Astrocyte of the cerebellum (primary cell): ENCODE data around the gene LAPTM5.

Experiments used
- DNase-seq: peaks from one replicate; pipeline ENCODE4 v3.0.0-alpha.2; 2011; ENCODE audit warnings: low read depth
- H3K4me3 ChIP-seq: 2 replicates; pipeline ENCODE4 v1.5.1; 2011; ENCODE audit warnings: mild to moderate bottlenecking, low read depth, low read length, moderate library complexity
- in situ Hi-C: cut with HindIII; loops from 2 replicates; pipeline ENCODE4 v1.10.0; 2017; ENCODE audit warnings: low sequenced_read_pairs
- TF ChIP-seq, protein P1 (sequence below): IDR thresholded peaks from 2 replicates; pipeline ENCODE4 v1.5.1; 2012; ENCODE audit warnings: low read length, low read depth, moderate library complexity, mild to moderate bottlenecking; ENCODE audit errors: missing control alignments

LAPTM5 gene

DNA sequence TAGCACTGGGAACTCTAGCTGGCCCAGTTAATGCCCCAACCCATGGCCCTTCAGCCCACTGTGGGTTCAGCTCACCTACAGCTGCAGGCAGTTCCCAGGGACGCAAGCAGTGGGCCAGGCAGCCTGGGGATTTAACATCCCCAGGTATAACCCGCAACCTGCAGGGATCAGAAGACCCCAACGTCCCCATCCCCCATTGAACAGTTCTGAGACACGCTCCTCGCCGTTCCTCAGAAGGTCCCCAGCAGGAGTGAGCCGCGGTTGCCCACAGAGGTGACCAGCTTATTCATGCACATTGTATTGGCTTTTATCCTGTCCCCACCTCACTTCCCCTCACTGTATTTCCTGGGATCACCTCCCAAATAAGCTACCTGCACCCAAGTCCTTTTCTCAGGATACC is 29.2 kb downstream of the LAPTM5 start:
- no peak overlapping the region for H3K4me3 ChIP-seq
- TF ChIP-seq, protein P1, sequence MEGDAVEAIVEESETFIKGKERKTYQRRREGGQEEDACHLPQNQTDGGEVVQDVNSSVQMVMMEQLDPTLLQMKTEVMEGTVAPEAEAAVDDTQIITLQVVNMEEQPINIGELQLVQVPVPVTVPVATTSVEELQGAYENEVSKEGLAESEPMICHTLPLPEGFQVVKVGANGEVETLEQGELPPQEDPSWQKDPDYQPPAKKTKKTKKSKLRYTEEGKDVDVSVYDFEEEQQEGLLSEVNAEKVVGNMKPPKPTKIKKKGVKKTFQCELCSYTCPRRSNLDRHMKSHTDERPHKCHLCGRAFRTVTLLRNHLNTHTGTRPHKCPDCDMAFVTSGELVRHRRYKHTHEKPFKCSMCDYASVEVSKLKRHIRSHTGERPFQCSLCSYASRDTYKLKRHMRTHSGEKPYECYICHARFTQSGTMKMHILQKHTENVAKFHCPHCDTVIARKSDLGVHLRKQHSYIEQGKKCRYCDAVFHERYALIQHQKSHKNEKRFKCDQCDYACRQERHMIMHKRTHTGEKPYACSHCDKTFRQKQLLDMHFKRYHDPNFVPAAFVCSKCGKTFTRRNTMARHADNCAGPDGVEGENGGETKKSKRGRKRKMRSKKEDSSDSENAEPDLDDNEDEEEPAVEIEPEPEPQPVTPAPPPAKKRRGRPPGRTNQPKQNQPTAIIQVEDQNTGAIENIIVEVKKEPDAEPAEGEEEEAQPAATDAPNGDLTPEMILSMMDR, result no peak
- DNase-seq, result no peak
- in situ Hi-C loops, result no loop called here

DNA sequence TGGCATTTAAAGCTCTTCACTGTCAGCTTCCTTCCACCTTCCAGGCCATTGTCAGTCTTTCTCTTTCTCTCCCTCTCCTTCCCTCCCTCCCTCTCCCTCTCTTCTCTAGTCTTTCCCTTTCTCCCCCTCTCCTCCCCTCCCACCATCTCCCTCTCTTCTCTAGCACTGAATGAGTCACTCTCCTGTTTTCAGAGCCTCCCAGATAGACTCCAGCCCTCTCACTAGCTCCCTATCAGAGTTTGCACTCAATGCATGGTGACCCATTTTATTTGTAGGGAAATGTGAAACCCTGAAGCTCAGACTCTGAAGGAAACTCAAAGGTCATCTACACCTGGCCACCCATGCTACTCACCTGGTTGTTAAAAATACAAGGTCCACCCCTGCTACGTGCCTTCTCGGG is 29.8 kb downstream of the LAPTM5 start:
- TF ChIP-seq, protein P1, result no peak
- H3K4me3 ChIP-seq, result no peak overlapping the region
- DNase-seq, result peak; percentile 18
- in situ Hi-C loops, result no loop called here

DNA sequence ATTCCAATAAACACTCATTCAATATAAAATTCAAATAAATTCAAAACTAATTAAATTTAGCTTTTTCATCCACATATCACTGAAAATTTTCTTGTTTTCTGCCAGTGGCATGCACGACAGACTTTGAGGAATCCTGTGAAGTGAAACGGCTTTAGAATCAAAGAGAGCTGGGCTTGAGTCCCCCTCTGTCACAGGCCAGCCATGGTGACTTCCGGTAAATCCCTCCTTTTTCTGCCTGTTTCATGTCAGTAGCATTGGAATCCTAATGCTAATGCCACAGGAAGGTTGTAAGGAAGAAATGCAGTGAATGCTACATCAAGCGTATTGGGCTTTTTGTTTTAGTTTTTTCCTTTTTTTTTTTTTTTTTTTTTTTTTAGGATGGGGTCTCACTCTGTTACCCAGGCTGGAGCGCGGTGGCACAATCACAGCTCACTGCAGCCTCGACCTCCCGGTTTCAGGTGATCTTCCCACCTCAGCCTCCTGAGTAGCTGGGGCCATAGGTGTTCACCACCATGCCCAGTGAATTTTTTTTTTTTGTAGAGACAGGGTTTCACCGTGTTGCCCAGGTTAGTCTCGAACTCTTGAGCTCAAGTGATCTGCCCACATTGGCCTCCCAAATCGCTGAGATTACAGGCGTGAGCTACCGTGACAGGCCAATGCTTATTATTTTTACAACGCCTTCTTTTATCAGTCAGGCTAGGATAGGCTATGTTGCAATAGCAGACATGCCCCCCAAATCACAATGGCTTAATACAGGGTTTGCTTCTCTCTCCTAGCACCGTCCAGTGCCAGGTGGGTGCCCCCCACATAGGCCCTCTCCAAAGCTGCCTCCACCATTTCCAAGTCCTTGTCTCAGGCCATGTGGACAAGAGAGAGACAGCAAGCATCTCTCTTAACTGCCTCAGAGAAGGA is 30.5 kb downstream of the LAPTM5 start:
- in situ Hi-C loops, result no loop called here

DNA sequence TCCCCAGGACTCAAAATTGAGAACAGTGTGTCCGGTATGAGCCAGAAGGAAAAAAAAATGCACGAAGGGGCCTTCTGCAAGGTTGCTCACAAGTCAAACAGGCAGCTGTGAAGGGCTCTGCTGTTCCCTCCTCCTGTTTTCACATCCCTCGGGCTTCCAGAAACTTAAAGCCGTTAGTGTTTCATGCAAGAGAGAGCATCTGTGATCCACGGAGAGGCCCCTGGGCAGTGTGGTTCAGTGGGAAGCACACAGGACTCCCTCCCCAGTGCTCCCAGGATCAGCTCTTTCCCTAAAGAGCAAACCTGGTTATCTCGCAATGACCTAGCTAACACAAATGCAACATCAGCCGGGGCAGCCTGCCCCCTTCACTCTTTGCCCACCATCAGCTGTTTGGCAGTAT is 31.3 kb downstream of the LAPTM5 start:
- TF ChIP-seq, protein P1, result no peak
- H3K4me3 ChIP-seq, result no peak overlapping the region
- no peak for DNase-seq
- in situ Hi-C loops, result no loop called here

More for the DNA sequence above, 30.5 kb downstream of the LAPTM5 start:
- H3K4me3 ChIP-seq, result no peak overlapping the region
- DNase-seq, result no peak
- TF ChIP-seq, protein P1, result no peak

DNA sequence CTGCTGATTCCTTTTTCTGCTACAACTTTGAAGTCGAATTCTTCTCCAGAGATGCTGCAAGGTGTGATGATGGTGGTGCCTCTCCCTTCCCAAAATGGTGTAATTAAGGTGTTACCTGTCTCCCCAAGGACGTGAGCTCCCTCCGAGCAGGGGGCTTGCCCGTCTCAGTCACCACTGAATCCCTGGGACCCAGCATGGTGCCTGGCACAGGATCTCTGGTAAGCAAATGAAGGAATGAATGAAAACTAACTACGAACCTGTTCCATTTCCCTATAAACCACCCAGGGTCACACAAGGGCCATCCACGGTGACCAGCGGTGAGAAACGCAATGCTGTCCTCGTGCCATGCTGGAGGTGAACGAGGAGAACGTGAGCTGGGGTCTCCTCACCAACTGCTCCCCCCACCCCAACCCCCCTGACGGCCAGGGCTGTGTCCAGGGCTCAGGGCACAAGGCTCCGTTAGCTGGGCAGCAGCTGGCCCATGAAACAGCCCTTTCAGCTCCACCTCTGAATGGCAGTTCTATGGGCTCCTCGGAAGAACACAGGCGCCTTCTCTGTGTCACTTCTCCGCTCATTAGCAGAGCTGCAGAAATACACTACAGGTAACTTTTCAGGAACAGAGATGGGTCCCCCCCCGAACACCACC is 32.0 kb downstream of the LAPTM5 start:
- TF ChIP-seq, protein P1, result no peak
- no peak overlapping the region for H3K4me3 ChIP-seq
- in situ Hi-C loops, result no loop called here
- DNase-seq, result no peak

DNA sequence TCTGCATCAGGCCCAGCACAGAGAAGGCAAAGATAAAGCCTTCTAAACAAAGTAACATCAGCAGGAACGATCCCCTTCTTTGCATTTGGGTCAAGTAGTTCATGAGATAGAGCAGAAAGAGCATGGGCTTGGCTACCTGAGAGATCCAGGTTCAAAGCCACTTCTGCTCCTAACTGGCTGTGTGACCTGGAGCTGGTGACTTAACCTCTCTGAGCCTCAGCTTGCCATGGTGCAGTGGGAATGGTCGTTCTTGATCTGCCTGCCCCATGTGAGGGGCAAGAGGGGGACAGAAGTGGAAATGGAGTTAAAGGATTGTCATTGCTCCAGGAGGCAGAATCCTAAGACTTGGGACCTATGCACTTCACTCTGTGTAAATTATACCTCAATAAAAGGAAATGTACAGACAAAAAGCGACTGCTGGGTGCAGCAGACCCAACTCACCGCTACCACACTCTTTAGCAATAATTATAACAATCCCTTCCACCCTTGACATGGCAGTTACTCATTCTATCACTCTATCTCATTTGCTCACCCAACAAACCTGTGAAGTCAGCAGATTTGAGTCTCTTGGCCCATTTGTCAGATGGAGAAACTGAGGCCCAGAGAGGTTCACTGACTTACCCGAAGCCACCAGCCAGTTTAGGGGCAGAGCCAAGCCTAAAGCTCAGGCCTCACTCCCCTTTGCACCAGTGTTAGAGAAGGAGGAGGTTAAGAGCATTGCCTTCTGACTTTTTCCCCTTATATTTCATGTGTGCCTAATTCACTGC is 32.7 kb downstream of the LAPTM5 start:
- TF ChIP-seq, protein P1, result no peak
- no peak for DNase-seq
- H3K4me3 ChIP-seq, result no peak overlapping the region
- in situ Hi-C loops, result loop anchor here (5.0 kb wide), 1 partner anchor 187 kb away; no protein-coding TSS in a partner anchor
